GM18951 (cell line): ENCODE data around the gene MMEL1.

ENCODE experiments used
- POLR2A ChIP-seq: IDR thresholded peaks from 4 replicates; pipeline ENCODE4 v1.6.1; 2011; ENCODE audit warnings: mild to moderate bottlenecking; ENCODE audit not compliant: insufficient read length, insufficient read depth; ENCODE audit errors: extremely low read depth
- in situ Hi-C: fragments of 300-500 bp; cut with MboI; formaldehyde crosslinking; loops from one replicate; pipeline ENCODE4 v1.12.0; 2022; ENCODE audit warnings: low sequenced_read_pairs, mixed read lengths, inconsistent platforms; ENCODE audit not compliant: unreplicated experiment

MMEL1 gene

GRCh38 chr1:2610036-2610959, 22.5 kb downstream of the MMEL1 start:
- in situ Hi-C loops, result no loop called here
- TF ChIP-seq POLR2A, result no peak

- in situ Hi-C loops, result no loop called here
Measured at GRCh38 chr1:2609319-2610035, 23.3 kb downstream of the MMEL1 start.

GRCh38 chr1:2607641-2608091, 25.1 kb downstream of the MMEL1 start:
- no peak for TF ChIP-seq POLR2A
- in situ Hi-C loops, result no loop called here

More at GRCh38 chr1:2609319-2610035, 23.3 kb downstream of the MMEL1 start:
- no peak for TF ChIP-seq POLR2A

- in situ Hi-C loops, result no loop called here
- no peak for TF ChIP-seq POLR2A
Measured at GRCh38 chr1:2606881-2607621, 25.8 kb downstream of the MMEL1 start.

- in situ Hi-C loops, result no loop called here
- no peak for TF ChIP-seq POLR2A
Measured at GRCh38 chr1:2606396-2606880, 26.4 kb downstream of the MMEL1 start.

GRCh38 chr1:2605509-2606395, 27.1 kb downstream of the MMEL1 start:
- in situ Hi-C loops, result no loop called here
- TF ChIP-seq POLR2A, result no peak

- TF ChIP-seq POLR2A, result no peak
- in situ Hi-C loops, result no loop called here
Measured at GRCh38 chr1:2604844-2605508, 27.8 kb downstream of the MMEL1 start.

- no peak for TF ChIP-seq POLR2A
- in situ Hi-C loops, result no loop called here
Measured at GRCh38 chr1:2604156-2604843, 28.5 kb downstream of the MMEL1 start.

- in situ Hi-C loops, result no loop called here
- no peak for TF ChIP-seq POLR2A
Measured at GRCh38 chr1:2603521-2604155, 29.2 kb downstream of the MMEL1 start.

- in situ Hi-C loops, result no loop called here
- no peak for TF ChIP-seq POLR2A
Measured at GRCh38 chr1:2602866-2603520, 29.8 kb downstream of the MMEL1 start.

- in situ Hi-C loops, result no loop called here
Measured at GRCh38 chr1:2602311-2602835, 30.4 kb downstream of the MMEL1 start.

More at GRCh38 chr1:2602311-2602835, 30.4 kb downstream of the MMEL1 start:
- no peak for TF ChIP-seq POLR2A
